HPDE6-E6E7 (cell line): Measurements from ENCODE around the gene PTAFR.

Experiments
- DNase-seq: peaks from one replicate; pipeline ENCODE4 v3.0.0; 2011; ENCODE audit warnings: missing footprints; ENCODE audit errors: extremely low spot score

Gene PTAFR

DNA sequence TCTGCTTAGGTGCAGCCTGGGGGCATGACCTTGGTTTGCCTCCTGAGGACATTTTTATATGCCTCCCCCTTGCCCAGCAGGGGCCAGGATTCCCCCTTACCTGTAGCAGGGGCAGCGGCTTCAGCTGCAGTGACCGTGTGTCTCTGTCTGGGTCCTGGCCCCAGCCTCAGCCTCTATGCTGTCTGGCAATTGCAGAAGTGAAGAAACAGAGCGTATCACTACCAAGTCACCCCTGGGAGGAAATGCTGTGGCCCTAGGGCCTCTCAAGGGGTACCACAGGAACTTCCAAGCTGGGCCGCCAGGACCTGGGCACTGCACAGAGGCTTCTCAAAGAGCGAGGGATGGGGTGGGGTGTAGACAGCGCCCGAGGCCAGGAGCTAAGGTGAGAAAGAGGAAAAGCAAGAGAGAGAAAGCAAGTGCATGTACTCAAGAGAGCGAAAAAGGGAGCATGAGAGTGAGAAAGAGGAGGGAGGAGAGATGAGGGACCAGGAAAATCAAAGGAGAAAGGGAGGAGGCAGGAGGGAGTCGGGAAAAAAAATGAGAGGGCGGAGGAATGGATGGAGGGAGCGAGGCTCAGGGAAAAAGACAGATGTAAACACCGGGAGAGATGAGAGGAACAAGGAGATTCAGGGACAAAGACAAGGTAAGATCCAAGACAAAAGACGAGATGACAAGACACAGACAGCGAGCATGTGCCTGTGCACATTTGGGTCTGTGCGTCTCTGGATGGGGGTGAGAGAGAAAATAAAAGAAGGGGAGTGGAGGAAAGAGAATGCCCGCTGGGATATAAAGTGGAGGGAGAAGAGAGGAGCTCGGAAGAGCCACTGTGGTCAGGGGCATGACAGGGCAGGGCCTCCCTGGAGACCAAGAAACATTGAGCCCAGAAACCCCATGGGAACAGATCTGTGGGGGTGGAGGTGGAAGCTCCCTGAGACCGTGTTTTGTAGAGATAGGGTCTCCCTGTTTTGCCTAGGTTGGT lies at the start of gene PTAFR:
TSS of gene PTAFR (minus strand) at position 199 of the 979 bp plus-strand sequence. CDS start 25,669 bp downstream, outside the sequence.
- DNase-seq = no peak

GRCh38 chr1:28213315-28213714 lies 36.8 kb upstream of the PTAFR start:
- no peak for DNase-seq

DNA sequence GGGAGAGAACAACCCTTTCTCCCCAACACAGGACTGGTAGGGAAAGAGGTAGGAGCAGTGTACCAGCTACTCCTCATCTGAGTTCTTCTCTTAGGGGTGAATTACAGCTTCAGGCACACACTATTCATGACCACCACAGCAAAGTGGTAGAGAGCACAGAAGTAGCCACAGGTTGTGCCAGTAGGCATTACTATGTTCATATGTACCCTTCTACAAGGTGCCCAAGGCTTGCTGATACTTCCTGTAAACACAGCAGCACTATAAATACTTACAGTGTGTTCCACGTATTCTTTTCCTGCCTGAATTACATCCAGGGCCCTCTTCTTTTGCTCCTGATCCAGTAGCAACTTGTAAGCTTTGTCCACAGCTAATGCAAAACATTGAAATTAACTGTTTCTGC lies 33.2 kb upstream of the PTAFR start:
- no peak for DNase-seq

DNA sequence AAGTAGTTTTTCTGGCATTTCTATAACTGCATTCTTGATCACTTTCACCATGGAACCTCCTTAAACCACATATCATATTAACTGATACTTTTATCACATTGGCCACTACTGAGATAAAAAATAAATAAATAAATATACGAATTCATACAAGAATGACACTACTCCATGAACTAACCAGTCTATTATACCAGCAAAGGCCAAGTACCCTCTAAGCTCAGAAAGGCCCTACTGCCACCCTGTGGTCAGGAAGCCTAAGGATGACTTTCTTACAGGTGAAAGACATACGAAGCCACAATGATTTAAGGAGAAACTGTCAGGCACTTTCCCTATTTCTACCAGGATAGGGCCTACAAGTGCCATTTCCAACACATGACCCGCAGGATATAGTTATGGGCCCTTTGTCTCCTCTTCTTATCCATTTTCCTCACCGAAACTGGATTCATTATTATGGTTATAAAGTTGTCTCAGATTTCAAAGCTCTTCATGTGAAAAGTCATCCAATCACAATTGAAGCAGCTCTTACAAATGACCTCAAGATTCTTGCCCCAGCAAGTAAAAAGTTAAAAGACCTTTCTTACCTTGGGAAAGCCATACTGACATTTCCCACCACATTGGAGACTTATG lies 32.4 kb upstream of the PTAFR start:
- no peak for DNase-seq

- no peak for DNase-seq
These were observed 28.8 kb upstream of the PTAFR start for GRCh38 chr1:28205243-28205642.

GRCh38 chr1:28200234-28200873 lies 23.9 kb upstream of the PTAFR start:
- DNase-seq = no peak

DNA sequence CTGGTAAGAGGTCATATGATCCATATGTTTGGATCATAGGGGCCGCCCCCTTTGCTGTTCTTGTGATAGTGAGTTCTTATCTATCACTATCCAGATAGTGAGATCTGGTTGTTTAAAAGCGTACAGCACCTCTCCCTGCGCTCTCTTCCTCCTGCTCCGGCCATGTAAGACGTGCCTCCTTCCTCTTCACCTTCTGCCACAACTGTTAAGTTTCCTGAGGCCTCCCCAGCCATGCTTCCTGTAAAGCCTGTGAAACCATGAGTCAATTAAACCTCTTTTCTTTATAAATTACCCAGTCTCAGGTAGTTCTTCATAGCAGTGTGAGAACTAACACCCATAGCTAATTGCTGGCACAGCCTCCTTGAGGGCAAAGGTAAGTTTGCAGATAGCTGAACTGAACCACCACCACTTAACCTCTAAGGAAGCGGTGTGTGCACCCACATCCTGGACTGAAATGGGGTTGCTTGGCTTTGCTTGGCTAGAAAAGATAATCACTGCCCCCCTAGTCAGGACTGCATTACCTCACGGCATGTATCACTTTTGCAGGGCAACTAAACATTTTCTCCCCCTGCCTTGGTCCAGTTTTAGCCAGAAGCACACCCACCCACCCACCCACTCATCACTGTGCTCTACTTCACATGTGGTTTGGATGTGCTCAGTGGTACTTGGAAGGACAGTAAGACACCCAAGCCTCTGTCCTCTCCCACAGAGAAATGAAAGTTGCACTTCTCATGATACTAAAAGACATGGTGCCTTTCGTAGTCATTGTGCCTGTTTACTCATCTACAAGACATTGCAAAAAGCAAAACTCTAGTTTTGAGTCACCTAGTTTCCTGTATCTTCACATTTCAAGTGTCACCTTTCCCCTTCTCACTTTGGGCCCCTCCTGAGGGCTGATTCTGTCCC lies 23.1 kb upstream of the PTAFR start:
- DNase-seq = no peak

- no peak for DNase-seq
These were observed 21.4 kb upstream of the PTAFR start for GRCh38 chr1:28197682-28198415.

- no peak for DNase-seq
These were observed 19.8 kb upstream of the PTAFR start for GRCh38 chr1:28196330-28196729.

GRCh38 chr1:28195780-28196179 lies 19.3 kb upstream of the PTAFR start:
- DNase-seq = no peak

- DNase-seq = no peak
These were observed 18.0 kb upstream of the PTAFR start for GRCh38 chr1:28194326-28195035.

- DNase-seq = peak; percentile 97
These were observed 17.2 kb upstream of the PTAFR start for GRCh38 chr1:28193701-28194161.

DNA sequence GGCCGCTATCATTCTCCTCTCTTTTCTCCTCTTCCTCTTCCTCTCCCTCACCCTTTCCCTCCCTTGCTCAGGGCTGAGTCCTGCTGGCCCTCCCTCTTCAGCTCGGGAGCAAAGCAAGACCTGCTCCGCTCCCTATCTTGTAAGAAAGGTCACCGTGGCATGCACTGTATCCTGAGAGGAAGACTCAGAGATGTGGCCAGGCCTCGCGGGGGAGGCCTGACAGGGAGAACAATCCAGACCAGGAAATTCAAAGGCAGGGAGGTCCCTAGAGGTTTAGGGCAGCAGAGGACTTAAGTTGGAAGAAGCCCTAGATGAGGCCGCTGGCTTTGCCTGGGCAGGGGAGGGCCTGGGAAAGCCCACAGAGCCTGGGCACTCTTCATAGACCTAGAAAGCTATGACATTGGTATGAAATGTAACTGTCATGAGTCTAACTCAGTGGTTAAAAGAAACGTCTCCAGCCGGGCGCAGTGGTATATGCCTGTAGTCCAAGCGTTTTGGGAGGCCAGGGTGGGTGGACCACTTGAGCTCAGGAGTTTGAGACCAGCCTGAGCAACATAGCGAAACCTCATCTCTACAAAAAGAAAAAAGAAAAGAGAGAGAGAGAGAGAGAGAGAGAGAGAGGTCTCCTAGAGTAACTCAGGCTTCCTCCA lies 14.6 kb upstream of the PTAFR start:
- no peak for DNase-seq

GRCh38 chr1:28190337-28190979 lies 14.0 kb upstream of the PTAFR start:
- no peak for DNase-seq

DNA sequence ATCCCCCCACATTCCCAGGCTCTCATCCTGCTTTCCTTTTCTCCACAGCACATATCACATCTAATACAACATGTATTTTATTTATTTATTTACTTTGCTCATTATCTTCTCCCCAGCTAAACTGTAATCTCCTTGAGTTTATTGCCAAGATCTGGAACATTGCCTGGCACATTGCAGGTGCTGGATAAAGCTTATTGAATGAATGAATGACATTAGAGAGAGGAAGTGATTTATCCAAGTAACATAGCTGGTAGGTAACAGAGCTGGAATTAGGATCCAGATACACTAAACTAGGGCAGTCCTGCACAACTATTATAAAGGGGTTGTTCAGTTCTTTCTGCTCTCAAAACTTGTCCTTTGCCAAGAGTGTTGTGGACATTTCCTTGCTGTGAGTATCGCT lies 8.6 kb upstream of the PTAFR start:
- no peak for DNase-seq

DNA sequence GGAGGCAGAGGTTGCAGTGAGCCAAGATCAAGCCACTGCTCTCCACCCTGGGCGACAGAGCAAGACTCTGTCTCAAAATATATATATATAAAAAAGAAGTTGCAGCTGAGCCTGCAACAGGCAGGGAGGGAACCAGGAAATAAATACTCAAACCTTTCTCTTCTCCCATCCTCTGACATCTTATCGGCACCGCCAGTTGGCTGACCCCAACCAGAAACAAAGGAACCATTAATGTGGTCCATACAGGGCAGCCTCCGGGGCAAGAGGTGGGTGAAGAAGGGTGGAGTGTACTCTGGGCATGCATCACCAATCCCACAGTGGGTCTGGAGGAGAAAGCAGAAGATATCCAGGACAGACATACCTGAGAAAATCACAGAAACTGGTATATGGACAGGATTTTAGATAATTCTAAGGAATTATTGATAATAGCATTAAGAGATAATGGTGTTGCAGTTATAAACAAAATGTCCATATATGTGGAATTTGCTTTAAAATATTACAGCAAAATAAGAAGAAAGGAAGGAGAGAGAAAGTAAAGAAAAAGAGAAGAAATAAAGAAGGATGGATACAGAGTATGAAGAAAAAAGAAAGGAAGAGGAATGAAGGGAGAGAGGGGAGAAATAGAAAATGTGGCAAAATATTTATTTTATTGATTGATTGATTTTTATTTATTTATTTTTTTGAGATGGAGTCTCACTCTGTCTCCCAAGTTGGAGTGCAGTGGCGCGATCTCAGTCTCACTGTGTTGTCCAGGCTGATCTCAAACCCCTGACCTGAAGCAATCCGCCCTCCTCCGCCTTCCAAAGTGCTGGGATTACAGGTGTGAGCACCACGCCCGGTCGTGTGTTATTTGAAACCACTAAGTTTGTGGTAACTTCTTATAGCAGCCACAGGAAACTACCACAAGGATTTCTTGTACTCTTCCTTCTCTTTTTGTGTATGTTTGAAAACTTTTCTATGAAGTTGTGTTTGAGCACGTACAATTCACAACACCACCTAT lies 4.1 kb upstream of the PTAFR start:
- DNase-seq = no peak

DNA sequence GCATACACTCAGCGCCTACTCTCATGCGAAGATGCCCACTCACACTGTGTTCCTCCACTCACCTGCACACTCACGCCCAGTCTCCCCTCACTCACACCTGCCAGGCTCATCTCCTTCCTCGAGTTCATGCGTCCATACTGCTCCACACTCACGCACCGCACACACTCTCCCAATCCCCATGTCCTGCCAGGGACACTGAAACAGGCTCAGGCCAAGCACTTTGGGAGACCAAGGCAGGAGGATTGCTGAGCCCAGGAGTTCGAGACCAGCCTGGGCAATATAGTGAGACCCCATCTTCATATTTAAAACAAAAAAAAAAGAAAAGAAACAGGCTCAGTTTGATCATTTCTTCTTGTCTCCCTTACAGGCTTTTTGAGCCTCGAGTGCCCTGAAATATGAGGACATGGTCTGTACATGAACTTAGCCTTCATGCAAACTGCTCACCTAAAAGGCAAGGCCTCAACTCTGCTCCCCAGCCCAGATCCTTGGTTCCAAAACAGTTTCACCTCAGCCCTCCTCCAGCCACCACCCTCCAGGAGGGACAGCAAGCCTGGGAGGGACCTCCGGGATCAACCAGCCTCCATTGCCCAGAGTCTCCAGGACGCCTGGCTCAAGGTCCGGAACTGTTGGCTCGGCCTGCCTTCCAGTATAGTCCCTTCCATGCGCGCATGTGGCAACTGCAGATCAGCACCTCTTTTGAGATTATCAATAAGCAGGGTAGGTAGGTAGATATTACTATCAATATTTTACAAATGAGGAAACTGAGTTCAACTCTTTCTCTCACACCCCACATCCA lies 2.4 kb upstream of the PTAFR start:
- DNase-seq = no peak
